SK-N-SH (cell line): ENCODE data around the gene TSC22D2. TPM values are rescaled to one million over a fixed set of nuclear protein-coding genes. Genes with fewer than 3 reads are reported as not detected.

Experiments used
- CTCF ChIA-PET: fragments of 300-600, 350-600 bp; formaldehyde crosslinking; extraction: SDS; loops from one replicate; lab custom pipeline; 2021; lab: Yijun Ruan, JAX
- POLR2A ChIA-PET: fragments of 350-600 bp; sonication (Branson Sonifier 250); formaldehyde crosslinking; extraction: SDS; loops from one replicate; lab custom pipeline; 2020; ENCODE audit warnings: antibody characterized with exemption, inconsistent platforms; lab: Yijun Ruan, JAX
- DNase-seq: peaks from one replicate; pipeline ENCODE4 v3.0.0; 2012
- H2AFZ ChIP-seq: fragments of 200-600 bp; sonication (generic); 2 replicates; pipeline ENCODE4 v1.8.1; 2016; ENCODE audit warnings: antibody characterized with exemption, mild to moderate bottlenecking, low read depth
- H3F3A ChIP-seq: fragments of 200-600 bp; sonication (generic); replicated peaks from 2 replicates; pipeline ENCODE3; 2016; ENCODE audit warnings: antibody characterized with exemption, mild to moderate bottlenecking; ENCODE audit not compliant: insufficient read depth
- H3K27ac ChIP-seq, 2 experiments: fragments of 200-500 bp in 1 of 2; fragments of 200-600 bp in 1 of 2; sonication (Bioruptor generic) in 1 of 2; sonication (generic), shearing (Covaris generic) in 1 of 2; 2 replicates each; pipeline versions ENCODE4 v1.5.1 to v1.6.1; 2014 to 2016; ENCODE audit warnings: low read depth in 2 of 2, inconsistent platforms in 1 of 2, low read length in 1 of 2, mild to moderate bottlenecking in 1 of 2, mixed read lengths in 1 of 2
- H3K27me3 ChIP-seq: fragments of 200-600 bp; sonication (generic), shearing (Covaris generic); 2 replicates; pipeline ENCODE4 v1.6.1; 2016; ENCODE audit warnings: mixed run types; ENCODE audit not compliant: insufficient read depth
- H3K36me3 ChIP-seq, 2 experiments: fragments of 200-500 bp in 1 of 2; fragments of 200-600 bp in 1 of 2; sonication (Bioruptor generic) in 1 of 2; sonication (generic) in 1 of 2; replicated peaks in 1 of 2; 2 replicates each; pipeline versions ENCODE3 to v1.5.1; 2014 to 2016; ENCODE audit warnings: low read length in 1 of 2, mild to moderate bottlenecking in 1 of 2; ENCODE audit not compliant: insufficient read depth in 2 of 2, control insufficient read depth in 1 of 2
- H3K4me1 ChIP-seq, 2 experiments: fragments of 200-500 bp in 1 of 2; fragments of 200-600 bp in 1 of 2; sonication (Bioruptor generic) in 1 of 2; sonication (generic), shearing (Covaris generic) in 1 of 2; 2 replicates each; pipeline versions ENCODE4 v1.5.1 to v1.6.1; 2014 to 2016; ENCODE audit warnings: low read depth in 1 of 2, low read length in 1 of 2, mixed run types in 1 of 2; ENCODE audit not compliant: insufficient read depth in 2 of 2, control insufficient read depth in 1 of 2
- H3K4me2 ChIP-seq: fragments of 200-600 bp; sonication (generic), shearing (Covaris generic); 2 replicates; pipeline ENCODE4 v1.6.1; 2017; ENCODE audit warnings: mixed run types
- H3K4me3 ChIP-seq, 2 experiments: fragments of 200-500 bp in 1 of 2; fragments of 200-600 bp in 1 of 2; sonication (Bioruptor generic) in 1 of 2; sonication (generic), shearing (Covaris generic) in 1 of 2; 2 replicates each; pipeline versions ENCODE4 v1.5.1 to v1.8.1; 2014 to 2016; ENCODE audit warnings: low read depth in 2 of 2, inconsistent platforms in 1 of 2, low read length in 1 of 2, mild to moderate bottlenecking in 1 of 2, mixed read lengths in 1 of 2, moderate library complexity in 1 of 2
- H3K79me2 ChIP-seq: fragments of 200-600 bp; sonication (generic); 2 replicates; pipeline ENCODE4 v1.8.1; 2017; ENCODE audit warnings: mild to moderate bottlenecking; ENCODE audit not compliant: insufficient read depth
- H3K9ac ChIP-seq: fragments of 200-600 bp; sonication (generic); 2 replicates; pipeline ENCODE4 v1.6.1; 2017; ENCODE audit warnings: mixed run types
- H3K9me2 ChIP-seq: fragments of 200-600 bp; sonication (generic); 2 replicates; pipeline ENCODE4 v1.6.1; 2017; ENCODE audit warnings: mixed run types
- H3K9me3 ChIP-seq: fragments of 200-600 bp; sonication (generic); 2 replicates; pipeline ENCODE4 v1.6.1; 2017; ENCODE audit warnings: mixed run types, mild to moderate bottlenecking, moderate library complexity
- H4K20me1 ChIP-seq: fragments of 200-600 bp; sonication (generic); 2 replicates; pipeline ENCODE4 v1.6.1; 2017; ENCODE audit warnings: mild to moderate bottlenecking, mixed run types; ENCODE audit not compliant: insufficient read depth
- FOSL2 ChIP-seq: IDR thresholded peaks from 2 replicates; pipeline ENCODE4 v1.4.0; 2012; ENCODE audit warnings: low read depth, mild to moderate bottlenecking, moderate library complexity, borderline replicate concordance
- GABPA ChIP-seq: IDR thresholded peaks from 2 replicates; pipeline ENCODE4 v1.4.0; 2012; ENCODE audit warnings: low read depth, mild to moderate bottlenecking
- MEF2A ChIP-seq: IDR thresholded peaks from 2 replicates; pipeline ENCODE4 v1.4.0; 2012; ENCODE audit warnings: low read depth, borderline replicate concordance
- NFIC ChIP-seq: IDR thresholded peaks from 2 replicates; pipeline ENCODE4 v1.4.0; 2012; ENCODE audit warnings: borderline replicate concordance
- POLR2AphosphoS5 ChIP-seq: IDR thresholded peaks from 2 replicates; pipeline ENCODE4 v1.6.1; 2012; ENCODE audit warnings: low read depth, low read length
- RAD21 ChIP-seq: IDR thresholded peaks from 2 replicates; pipeline ENCODE4 v1.6.1; 2012; ENCODE audit warnings: mild to moderate bottlenecking, low read length
- RXRA ChIP-seq: IDR thresholded peaks from 2 replicates; pipeline ENCODE4 v1.4.0; 2012; ENCODE audit warnings: low read depth, mild to moderate bottlenecking, borderline replicate concordance
- SIN3A ChIP-seq: IDR thresholded peaks from 2 replicates; pipeline ENCODE4 v1.6.1; 2012; ENCODE audit warnings: low read depth, mild to moderate bottlenecking, low read length, moderate library complexity, borderline replicate concordance
- SMC3 ChIP-seq: IDR thresholded peaks from 2 replicates; pipeline ENCODE4 v1.6.1; 2012; ENCODE audit warnings: low read depth, low read length, improper control_type of control experiment
- TCF12 ChIP-seq: IDR thresholded peaks from 2 replicates; pipeline ENCODE4 v1.4.0; 2012
- TEAD4 ChIP-seq: IDR thresholded peaks from 2 replicates; pipeline ENCODE4 v1.4.0; 2012; ENCODE audit warnings: mild to moderate bottlenecking, borderline replicate concordance; ENCODE audit not compliant: insufficient read depth
- YY1 ChIP-seq: IDR thresholded peaks from 2 replicates; pipeline ENCODE4 v1.4.0; 2012; ENCODE audit warnings: low read depth, mild to moderate bottlenecking
- WGBS: methylation state at CpG from one replicate; pipeline ENCODE4 v1.1.6; 2017; ENCODE audit warnings: low lambda C conversion rate; 5-methylcytosine and 5-hydroxymethylcytosine counted together
- polyA plus RNA-seq, 3 experiments: library from polyadenylated mRNA; depleted of rRNA; stranded (reverse); fragments of >200 nt; gene quantifications; 2 replicates each; pipeline ENCODE4 v1.2.3, GENCODE V29; 2012
- TF ChIP-seq, protein P1 (sequence below): fragments of 150-350 bp; IDR thresholded peaks from 2 replicates; pipeline ENCODE4 v1.6.1; 2016; ENCODE audit warnings: mild to moderate bottlenecking, low read depth, low read length
- TF ChIP-seq, protein P2 (sequence below): fragments of 150-350 bp; IDR thresholded peaks from 2 replicates; pipeline ENCODE4 v1.6.1; 2017; ENCODE audit warnings: antibody characterized with exemption, low read length, low read depth, borderline replicate concordance
- TF ChIP-seq, protein P3 (sequence below): fragments of 200-600 bp; sonication (generic); IDR thresholded peaks from 2 replicates; pipeline ENCODE4 v1.6.1; 2017; ENCODE audit warnings: antibody characterized with exemption, mild to moderate bottlenecking, moderate library complexity
- TF ChIP-seq, protein P4 (sequence below): IDR thresholded peaks from 2 replicates; pipeline ENCODE4; 2012
- TF ChIP-seq, protein P5 (sequence below): IDR thresholded peaks from 2 replicates; pipeline ENCODE4 v1.4.0; 2012; ENCODE audit warnings: low read depth, borderline replicate concordance

TSC22D2 gene
- polyA plus RNA-seq, 1 of the 3 experiments (the other 2 are of a cell fraction): 4.8 TPM

DNA sequence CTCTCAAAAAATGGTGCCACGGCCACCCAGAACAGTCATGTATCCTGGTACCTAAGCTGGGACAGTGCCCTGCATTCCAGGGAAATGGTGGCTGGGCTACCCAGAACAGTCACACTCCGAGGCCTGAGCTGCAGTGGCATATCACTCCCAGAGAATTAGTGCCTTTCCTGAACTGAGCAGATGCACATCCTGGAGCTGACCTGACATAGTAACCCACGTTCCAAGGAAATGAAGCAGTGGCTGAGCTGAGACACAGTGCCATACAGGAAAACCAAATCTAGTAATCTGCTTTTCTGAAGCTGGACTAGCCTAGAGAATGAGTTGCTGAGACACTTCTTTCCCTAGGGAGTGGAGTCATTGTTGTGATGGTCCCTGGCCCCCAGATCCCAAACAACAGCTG, 96.4 kb downstream of the TSC22D2 start:
- TF ChIP-seq POLR2AphosphoS5 (no peak), TEAD4 (no peak)
- Histone ChIP-seq H3K79me2 (no peaks in the 10 kb centered on the region), H4K20me1 (no peaks in the 10 kb centered on the region), H3K4me3 (no peak overlapping the region), H3K9ac (no peak overlapping the region), H3F3A (no peaks in the 10 kb centered on the region), H3K9me2 (no peaks in the 10 kb centered on the region), H3K4me2 (no peak overlapping the region), H3K4me1 (no peaks in the 10 kb centered on the region), H3K36me3 (no peaks in the 10 kb centered on the region), H3K27ac (no peak overlapping the region), H3K9me3 (no peaks in the 10 kb centered on the region), H3K27me3 (no peaks in the 10 kb centered on the region), H2AFZ (no peak overlapping the region)
- DNase-seq: no peak
- CTCF ChIA-PET: interaction anchor here (1.3 to 2.8 kb wide), 4 partner anchors 9 to 265 kb away, joined by 3 to 12 read pairs (median 6); no protein-coding TSS in a partner anchor
- POLR2A ChIA-PET: no interaction called here
- WGBS: 25% methylated on average over 1 of the region's 3 CpGs

DNA sequence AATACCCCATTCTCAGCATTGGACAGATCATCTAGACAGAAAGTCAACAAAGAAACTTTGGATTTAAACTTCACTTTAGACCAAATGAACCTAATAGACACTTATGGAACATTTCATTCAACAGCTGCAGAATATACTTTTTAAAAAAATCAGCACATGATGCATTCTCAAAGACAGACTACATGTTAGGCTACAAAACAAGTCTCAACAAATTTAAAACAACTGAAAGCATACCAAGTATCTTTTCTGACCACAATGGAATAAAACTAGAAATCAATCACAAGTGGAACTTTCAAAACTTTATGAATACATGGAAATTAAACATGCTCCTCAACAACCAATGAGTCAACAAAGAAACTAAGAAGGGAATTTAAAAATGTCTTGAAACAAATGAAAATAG, 100.3 kb downstream of the TSC22D2 start:
- TF ChIP-seq, protein P1, sequence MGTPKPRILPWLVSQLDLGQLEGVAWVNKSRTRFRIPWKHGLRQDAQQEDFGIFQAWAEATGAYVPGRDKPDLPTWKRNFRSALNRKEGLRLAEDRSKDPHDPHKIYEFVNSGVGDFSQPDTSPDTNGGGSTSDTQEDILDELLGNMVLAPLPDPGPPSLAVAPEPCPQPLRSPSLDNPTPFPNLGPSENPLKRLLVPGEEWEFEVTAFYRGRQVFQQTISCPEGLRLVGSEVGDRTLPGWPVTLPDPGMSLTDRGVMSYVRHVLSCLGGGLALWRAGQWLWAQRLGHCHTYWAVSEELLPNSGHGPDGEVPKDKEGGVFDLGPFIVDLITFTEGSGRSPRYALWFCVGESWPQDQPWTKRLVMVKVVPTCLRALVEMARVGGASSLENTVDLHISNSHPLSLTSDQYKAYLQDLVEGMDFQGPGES: no peak
- TF ChIP-seq YY1: no peak
- no peak for TF ChIP-seq POLR2AphosphoS5
- no peak for TF ChIP-seq RXRA
- TF ChIP-seq, protein P2, sequence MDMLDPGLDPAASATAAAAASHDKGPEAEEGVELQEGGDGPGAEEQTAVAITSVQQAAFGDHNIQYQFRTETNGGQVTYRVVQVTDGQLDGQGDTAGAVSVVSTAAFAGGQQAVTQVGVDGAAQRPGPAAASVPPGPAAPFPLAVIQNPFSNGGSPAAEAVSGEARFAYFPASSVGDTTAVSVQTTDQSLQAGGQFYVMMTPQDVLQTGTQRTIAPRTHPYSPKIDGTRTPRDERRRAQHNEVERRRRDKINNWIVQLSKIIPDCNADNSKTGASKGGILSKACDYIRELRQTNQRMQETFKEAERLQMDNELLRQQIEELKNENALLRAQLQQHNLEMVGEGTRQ: no peak
- no peak for TF ChIP-seq GABPA
- TF ChIP-seq, protein P3, sequence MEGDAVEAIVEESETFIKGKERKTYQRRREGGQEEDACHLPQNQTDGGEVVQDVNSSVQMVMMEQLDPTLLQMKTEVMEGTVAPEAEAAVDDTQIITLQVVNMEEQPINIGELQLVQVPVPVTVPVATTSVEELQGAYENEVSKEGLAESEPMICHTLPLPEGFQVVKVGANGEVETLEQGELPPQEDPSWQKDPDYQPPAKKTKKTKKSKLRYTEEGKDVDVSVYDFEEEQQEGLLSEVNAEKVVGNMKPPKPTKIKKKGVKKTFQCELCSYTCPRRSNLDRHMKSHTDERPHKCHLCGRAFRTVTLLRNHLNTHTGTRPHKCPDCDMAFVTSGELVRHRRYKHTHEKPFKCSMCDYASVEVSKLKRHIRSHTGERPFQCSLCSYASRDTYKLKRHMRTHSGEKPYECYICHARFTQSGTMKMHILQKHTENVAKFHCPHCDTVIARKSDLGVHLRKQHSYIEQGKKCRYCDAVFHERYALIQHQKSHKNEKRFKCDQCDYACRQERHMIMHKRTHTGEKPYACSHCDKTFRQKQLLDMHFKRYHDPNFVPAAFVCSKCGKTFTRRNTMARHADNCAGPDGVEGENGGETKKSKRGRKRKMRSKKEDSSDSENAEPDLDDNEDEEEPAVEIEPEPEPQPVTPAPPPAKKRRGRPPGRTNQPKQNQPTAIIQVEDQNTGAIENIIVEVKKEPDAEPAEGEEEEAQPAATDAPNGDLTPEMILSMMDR: no peak
- TF ChIP-seq, protein P4, sequence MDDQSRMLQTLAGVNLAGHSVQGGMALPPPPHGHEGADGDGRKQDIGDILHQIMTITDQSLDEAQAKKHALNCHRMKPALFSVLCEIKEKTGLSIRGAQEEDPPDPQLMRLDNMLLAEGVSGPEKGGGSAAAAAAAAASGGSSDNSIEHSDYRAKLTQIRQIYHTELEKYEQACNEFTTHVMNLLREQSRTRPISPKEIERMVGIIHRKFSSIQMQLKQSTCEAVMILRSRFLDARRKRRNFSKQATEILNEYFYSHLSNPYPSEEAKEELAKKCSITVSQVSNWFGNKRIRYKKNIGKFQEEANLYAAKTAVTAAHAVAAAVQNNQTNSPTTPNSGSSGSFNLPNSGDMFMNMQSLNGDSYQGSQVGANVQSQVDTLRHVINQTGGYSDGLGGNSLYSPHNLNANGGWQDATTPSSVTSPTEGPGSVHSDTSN: no peak
- TF ChIP-seq, protein P5, sequence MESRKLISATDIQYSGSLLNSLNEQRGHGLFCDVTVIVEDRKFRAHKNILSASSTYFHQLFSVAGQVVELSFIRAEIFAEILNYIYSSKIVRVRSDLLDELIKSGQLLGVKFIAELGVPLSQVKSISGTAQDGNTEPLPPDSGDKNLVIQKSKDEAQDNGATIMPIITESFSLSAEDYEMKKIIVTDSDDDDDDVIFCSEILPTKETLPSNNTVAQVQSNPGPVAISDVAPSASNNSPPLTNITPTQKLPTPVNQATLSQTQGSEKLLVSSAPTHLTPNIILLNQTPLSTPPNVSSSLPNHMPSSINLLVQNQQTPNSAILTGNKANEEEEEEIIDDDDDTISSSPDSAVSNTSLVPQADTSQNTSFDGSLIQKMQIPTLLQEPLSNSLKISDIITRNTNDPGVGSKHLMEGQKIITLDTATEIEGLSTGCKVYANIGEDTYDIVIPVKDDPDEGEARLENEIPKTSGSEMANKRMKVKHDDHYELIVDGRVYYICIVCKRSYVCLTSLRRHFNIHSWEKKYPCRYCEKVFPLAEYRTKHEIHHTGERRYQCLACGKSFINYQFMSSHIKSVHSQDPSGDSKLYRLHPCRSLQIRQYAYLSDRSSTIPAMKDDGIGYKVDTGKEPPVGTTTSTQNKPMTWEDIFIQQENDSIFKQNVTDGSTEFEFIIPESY: no peak
- no peak for TF ChIP-seq TCF12
- no peak for TF ChIP-seq MEF2A
- no peak for TF ChIP-seq SIN3A
- no peak for TF ChIP-seq RAD21
- TF ChIP-seq FOSL2: no peak
- TF ChIP-seq SMC3: no peak
- TF ChIP-seq NFIC: no peak
- POLR2A ChIA-PET: no interaction called here

More for the DNA sequence above, 100.3 kb downstream of the TSC22D2 start:
- H3K9me3 ChIP-seq: no peaks in the 10 kb centered on the region
- DNase-seq: no peak
- H3K27me3 ChIP-seq: no peaks in the 10 kb centered on the region
- no peak overlapping the region for H3K4me3 ChIP-seq
- H3K4me2 ChIP-seq: no peak overlapping the region
- H3K27ac ChIP-seq: no peak overlapping the region
- H3K4me1 ChIP-seq: no peaks in the 10 kb centered on the region
- CTCF ChIA-PET: interaction anchor here (2.4 kb wide), 1 partner anchor 13 kb away, joined by 7 read pairs; no protein-coding TSS in a partner anchor
- H3F3A ChIP-seq: no peaks in the 10 kb centered on the region
- H3K79me2 ChIP-seq: no peaks in the 10 kb centered on the region
- H3K36me3 ChIP-seq: no peaks in the 10 kb centered on the region
- no peaks in the 10 kb centered on the region for H3K9me2 ChIP-seq
- no peak overlapping the region for H2AFZ ChIP-seq
- no peak overlapping the region for H3K9ac ChIP-seq
- no peaks in the 10 kb centered on the region for H4K20me1 ChIP-seq
